GM12875 (cell line): ENCODE results near the gene CTSH.

Experiments used
- H3K4me3 ChIP-seq: one replicate; pipeline ENCODE4 v1.5.1; 2011; ENCODE audit warnings: low read depth, low read length, control low read depth
- TF ChIP-seq, protein P1 (sequence below): IDR thresholded peaks from 2 replicates; pipeline ENCODE4 v1.5.1; 2011; ENCODE audit warnings: low read depth, mild to moderate bottlenecking, control low read depth, inconsistent platforms, low read length, moderate library complexity, borderline replicate concordance; ENCODE audit not compliant: insufficient read depth

The CTSH gene

DNA sequence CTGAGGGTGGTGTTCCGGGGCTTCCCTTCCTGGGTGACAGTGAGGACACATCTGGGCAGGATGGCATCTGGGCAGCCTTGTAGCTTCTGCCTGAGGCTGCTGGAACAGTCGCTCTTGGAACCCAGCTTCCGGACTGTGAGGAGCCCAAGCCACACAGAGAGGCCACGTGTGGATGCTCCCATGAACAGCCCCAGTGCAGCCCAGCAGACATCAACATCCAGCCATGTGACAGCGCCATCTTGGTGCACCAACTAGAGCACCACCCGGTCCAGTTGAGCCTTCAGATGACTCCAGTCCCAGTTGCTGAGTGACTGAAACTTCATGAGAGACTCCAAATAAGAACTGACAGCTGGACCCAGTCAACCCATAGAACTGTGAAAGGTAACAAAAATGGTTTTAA, 15.5 kb upstream of the CTSH start:
- TF ChIP-seq, protein P1, sequence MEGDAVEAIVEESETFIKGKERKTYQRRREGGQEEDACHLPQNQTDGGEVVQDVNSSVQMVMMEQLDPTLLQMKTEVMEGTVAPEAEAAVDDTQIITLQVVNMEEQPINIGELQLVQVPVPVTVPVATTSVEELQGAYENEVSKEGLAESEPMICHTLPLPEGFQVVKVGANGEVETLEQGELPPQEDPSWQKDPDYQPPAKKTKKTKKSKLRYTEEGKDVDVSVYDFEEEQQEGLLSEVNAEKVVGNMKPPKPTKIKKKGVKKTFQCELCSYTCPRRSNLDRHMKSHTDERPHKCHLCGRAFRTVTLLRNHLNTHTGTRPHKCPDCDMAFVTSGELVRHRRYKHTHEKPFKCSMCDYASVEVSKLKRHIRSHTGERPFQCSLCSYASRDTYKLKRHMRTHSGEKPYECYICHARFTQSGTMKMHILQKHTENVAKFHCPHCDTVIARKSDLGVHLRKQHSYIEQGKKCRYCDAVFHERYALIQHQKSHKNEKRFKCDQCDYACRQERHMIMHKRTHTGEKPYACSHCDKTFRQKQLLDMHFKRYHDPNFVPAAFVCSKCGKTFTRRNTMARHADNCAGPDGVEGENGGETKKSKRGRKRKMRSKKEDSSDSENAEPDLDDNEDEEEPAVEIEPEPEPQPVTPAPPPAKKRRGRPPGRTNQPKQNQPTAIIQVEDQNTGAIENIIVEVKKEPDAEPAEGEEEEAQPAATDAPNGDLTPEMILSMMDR = no peak

DNA sequence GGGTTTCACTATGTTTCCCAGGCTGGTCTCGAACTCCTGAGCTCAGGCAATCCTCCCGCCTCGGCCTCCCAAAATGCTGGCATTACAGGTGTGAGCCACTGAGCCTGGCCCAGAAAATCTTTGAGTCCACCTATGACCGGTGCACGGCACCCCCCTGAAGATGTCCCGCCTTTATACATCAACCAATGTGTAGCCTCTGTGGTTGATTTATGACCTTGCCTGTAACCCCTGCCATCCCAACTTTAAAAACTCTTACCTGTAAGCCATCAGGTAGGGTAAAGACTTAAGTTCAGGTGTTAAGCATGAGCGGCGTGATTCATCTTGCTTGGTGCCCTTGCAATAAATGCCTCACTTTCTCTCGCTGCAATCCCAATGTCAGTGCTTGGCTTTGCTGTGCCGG, 14.5 kb upstream of the CTSH start:
- TF ChIP-seq, protein P1 = no peak
- H3K4me3 ChIP-seq = no peak overlapping the region

More for the DNA sequence above, 15.5 kb upstream of the CTSH start:
- no peak overlapping the region for H3K4me3 ChIP-seq

DNA sequence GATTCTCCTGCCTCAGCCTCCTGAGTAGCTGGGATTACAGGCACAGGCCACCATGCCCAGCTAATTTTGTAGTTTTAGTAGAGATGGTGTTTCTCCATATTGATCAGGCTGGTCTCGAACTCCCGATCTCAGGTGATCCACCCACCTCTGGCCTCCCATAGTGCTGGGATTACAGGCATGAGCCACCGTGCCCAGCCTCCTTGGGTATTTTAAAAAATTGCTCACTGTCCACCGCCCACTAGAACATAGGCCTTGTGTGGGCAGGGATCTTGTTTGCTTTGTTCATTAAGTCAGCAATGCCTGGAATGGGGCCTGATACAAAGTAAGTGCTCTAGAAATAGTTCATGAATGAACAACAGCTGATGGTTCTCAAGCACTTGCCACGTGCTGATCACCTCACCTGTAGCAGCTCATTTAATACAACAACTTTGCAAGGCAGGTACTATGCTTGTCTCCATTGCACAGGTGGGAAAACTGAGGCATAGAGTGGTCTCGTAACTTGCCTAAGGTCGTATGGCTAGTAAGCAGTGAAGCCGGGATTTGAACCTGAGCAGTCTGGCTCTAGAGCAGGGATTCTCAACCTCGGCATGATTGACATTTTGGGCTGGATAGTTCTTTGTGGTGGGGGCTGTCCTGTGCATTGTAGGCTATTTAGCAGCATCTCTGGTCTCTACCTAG, 12.7 kb upstream of the CTSH start:
- TF ChIP-seq, protein P1 = no peak
- no peak overlapping the region for H3K4me3 ChIP-seq

DNA sequence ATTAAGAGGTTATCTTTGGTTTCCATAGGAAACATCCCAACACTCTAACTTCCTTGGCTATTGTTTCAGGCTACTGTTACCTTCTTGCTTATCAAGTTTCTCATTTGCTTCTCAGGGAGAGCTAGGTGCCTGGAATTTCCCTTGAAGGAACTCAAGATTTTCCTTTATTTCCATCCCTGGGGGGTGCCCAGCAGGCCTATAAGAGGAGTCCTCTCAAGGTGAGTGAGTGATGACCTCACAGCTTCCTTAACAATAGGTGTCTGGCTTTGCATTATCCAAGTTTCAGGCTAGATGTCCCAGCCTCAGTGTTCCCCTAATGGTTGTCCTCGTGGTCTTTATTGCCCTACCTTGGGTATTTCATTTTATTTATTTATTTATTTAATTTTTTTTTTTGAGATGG, 12.1 kb upstream of the CTSH start:
- TF ChIP-seq, protein P1 = no peak
- no peak overlapping the region for H3K4me3 ChIP-seq

DNA sequence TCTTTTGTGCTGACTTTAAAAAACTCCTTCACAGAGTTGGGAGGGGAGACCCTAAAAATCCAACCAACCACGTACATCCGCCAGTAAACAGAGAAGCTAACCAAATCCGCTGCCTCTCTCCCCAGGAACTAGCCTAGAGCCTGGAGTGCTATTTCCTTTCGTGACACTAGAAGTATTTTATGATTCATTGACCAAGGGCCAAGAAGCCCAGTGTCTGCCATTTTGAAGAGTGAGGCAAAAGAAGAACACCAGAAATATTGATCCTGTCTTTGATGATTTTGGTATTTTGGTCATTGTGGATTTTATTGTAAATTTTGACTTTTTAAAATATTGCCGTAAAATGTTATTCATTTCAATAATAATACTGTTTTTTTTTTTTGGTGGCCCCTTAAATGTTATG, 10.5 kb upstream of the CTSH start:
- TF ChIP-seq, protein P1 = no peak
- H3K4me3 ChIP-seq = no peak overlapping the region

DNA sequence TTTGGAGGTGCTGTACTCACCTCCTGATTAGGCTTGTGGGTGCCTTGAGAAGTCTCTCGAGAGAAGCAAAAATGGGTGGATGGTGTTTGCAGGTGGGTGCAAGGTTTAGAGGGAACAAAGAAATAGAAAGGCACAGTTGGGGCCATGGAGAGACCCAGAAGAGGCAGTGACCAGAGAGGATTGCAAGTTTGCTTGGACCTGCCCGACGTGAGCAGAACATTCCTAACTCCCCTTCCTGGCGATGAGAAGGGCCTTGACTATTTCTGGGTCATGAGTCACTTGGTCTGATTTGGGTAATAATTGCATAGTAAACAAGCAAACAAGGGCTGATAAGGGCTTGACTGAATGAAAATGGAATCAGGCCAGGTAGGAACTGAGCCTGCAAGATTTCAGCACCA, 7.0 kb upstream of the CTSH start:
- TF ChIP-seq, protein P1 = no peak
- H3K4me3 ChIP-seq = no peak overlapping the region
